Tibial nerve (tissue), 4 donors: ENCODE measurements around the gene LHFPL2.

Experiments used
- EP300 ChIP-seq, 2 donors: sonication (generic); formaldehyde crosslinking; IDR thresholded peaks; one replicate each; pipeline ENCODE4 v1.6.1; 2017; ENCODE audit warnings: antibody characterized with exemption in 2 of 2, mild to moderate bottlenecking in 1 of 2
- POLR2A ChIP-seq, 2 donors: fragments of 450-650 bp; IDR thresholded peaks; one replicate each; pipeline ENCODE4 v1.6.1; 2017; ENCODE audit warnings: antibody characterized with exemption in 2 of 2, mild to moderate bottlenecking in 2 of 2, moderate library complexity in 2 of 2
- TF ChIP-seq, protein P1 (sequence below), 5 experiments: fragments of 200-600 bp in 3 of 5; fragments of 450-650 bp in 2 of 5; sonication (generic) in 3 of 5; IDR thresholded peaks; one replicate each; pipeline ENCODE4 v1.5.1; 2016 to 2019; ENCODE audit warnings: antibody characterized with exemption in 5 of 5, mild to moderate bottlenecking in 3 of 5, moderate library complexity in 2 of 5

- TF ChIP-seq, protein P1, sequence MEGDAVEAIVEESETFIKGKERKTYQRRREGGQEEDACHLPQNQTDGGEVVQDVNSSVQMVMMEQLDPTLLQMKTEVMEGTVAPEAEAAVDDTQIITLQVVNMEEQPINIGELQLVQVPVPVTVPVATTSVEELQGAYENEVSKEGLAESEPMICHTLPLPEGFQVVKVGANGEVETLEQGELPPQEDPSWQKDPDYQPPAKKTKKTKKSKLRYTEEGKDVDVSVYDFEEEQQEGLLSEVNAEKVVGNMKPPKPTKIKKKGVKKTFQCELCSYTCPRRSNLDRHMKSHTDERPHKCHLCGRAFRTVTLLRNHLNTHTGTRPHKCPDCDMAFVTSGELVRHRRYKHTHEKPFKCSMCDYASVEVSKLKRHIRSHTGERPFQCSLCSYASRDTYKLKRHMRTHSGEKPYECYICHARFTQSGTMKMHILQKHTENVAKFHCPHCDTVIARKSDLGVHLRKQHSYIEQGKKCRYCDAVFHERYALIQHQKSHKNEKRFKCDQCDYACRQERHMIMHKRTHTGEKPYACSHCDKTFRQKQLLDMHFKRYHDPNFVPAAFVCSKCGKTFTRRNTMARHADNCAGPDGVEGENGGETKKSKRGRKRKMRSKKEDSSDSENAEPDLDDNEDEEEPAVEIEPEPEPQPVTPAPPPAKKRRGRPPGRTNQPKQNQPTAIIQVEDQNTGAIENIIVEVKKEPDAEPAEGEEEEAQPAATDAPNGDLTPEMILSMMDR (IDR thresholded peaks at IDR 0.05) = no peak
- TF ChIP-seq POLR2A (IDR thresholded peaks at IDR 0.05) (no peak), EP300 (IDR thresholded peaks at IDR 0.05) (no peak)
Observed at GRCh38 chr5:78612227-78613150, 36.1 kb downstream of the LHFPL2 start.
